ENCODE data around the gene ANKRD40. TPM values are rescaled to one million over a fixed set of nuclear protein-coding genes. Genes with fewer than 3 reads are reported as not detected.

ANKRD40 gene
- total and polyA plus RNA-seq, 2 donors (not counting 1 experiment from before 2014, with no cell fraction given): 13.7 to 35.3 TPM

GRCh38 chr17:50659179-50659578, 48.5 kb downstream of the ANKRD40 start:
- Mint-ChIP-seq H3K9me3 (ENCODE audit: insufficient read depth) (no peaks in the 10 kb centered on the region), H3K27ac (no peak overlapping the region), H3K4me3 (no peak overlapping the region), H3K4me1 (no peaks in the 10 kb centered on the region), H3K27me3 (peaks cover 9% of the 10 kb centered on the region)
- Histone ChIP-seq H3K36me3 (replicated peaks in 1 of 2; ENCODE audit: control extremely low read depth in 1 of 2, control insufficient read depth in 1 of 2, extremely low read depth in 1 of 2, insufficient read depth in 2 of 2, low read length in 1 of 2) (no peaks in the 10 kb centered on the region), H2AFZ (ENCODE audit: insufficient read depth, low read depth, low read length, poor library complexity, severe bottlenecking) (no peak overlapping the region), H3K9me3 (ENCODE audit: control extremely low read depth in 1 of 3, control insufficient read depth in 2 of 3, insufficient read depth in 1 of 3, low read length in 2 of 3) (no peaks in the 10 kb centered on the region), H3K4me2 (replicated peaks; ENCODE audit: low read depth, low read length, poor library complexity, severe bottlenecking) (no peak overlapping the region), H3K79me2 (ENCODE audit: control insufficient read depth, insufficient read depth, low read length) (no peaks in the 10 kb centered on the region), H3K4me1 (ENCODE audit: control insufficient read depth in 2 of 2, insufficient read depth in 2 of 2, low read length in 2 of 2) (no peaks in the 10 kb centered on the region), H3K9ac (ENCODE audit: low read length) (no peak overlapping the region), H3K4me3 (ENCODE audit: control extremely low read depth in 1 of 5, extremely low read depth in 1 of 5, insufficient read depth in 1 of 5, low read depth in 2 of 5, low read length in 4 of 5) (no peak overlapping the region), H3K27ac (ENCODE audit: low read length in 2 of 2) (no peak overlapping the region), H3K27me3 (replicated peaks in 1 of 4; ENCODE audit: control extremely low read depth in 1 of 4, control insufficient read depth in 3 of 4, insufficient read depth in 4 of 4, low read length in 3 of 4) (peaks cover 0 to 4% (median 0%) of the 10 kb centered on the region in 4 experiments), H4K20me1 (ENCODE audit: control insufficient read depth, insufficient read depth, low read length, poor library complexity, severe bottlenecking) (no peaks in the 10 kb centered on the region)
- 97% methylated on average over 7 of the region's 10 CpGs for WGBS (ENCODE audit: insufficient coverage)
- POLR2A ChIA-PET: no interaction called here
- DNase-seq: no peak
- intact Hi-C loops (cut with micrococcal nuclease): no loop called here
- CTCF ChIA-PET: no interaction called here
- ATAC-seq (ENCODE audit: low read depth): no peak
- no peak for TF ChIP-seq CTCF (IDR thresholded peaks at IDR 0.05)
- TF ChIP-seq EZH2 (IDR thresholded peaks at IDR 0.05; ENCODE audit: borderline replicate concordance, insufficient read depth, low read depth, low read length, poor library complexity, severe bottlenecking): no peak

GRCh38 chr17:50658616-50659015, 49.1 kb downstream of the ANKRD40 start:
- Histone ChIP-seq H3K4me1 (ENCODE audit: control insufficient read depth in 2 of 2, insufficient read depth in 2 of 2, low read length in 2 of 2) (no peaks in the 10 kb centered on the region), H4K20me1 (ENCODE audit: control insufficient read depth, insufficient read depth, low read length, poor library complexity, severe bottlenecking) (no peaks in the 10 kb centered on the region), H3K4me3 (ENCODE audit: control extremely low read depth in 1 of 5, extremely low read depth in 1 of 5, insufficient read depth in 1 of 5, low read depth in 2 of 5, low read length in 4 of 5) (no peak overlapping the region), H3K79me2 (ENCODE audit: control insufficient read depth, insufficient read depth, low read length) (no peaks in the 10 kb centered on the region), H2AFZ (ENCODE audit: insufficient read depth, low read depth, low read length, poor library complexity, severe bottlenecking) (no peak overlapping the region), H3K27ac (ENCODE audit: low read length in 2 of 2) (no peak overlapping the region), H3K9ac (ENCODE audit: low read length) (no peak overlapping the region), H3K4me2 (replicated peaks; ENCODE audit: low read depth, low read length, poor library complexity, severe bottlenecking) (no peak overlapping the region), H3K9me3 (ENCODE audit: control extremely low read depth in 1 of 3, control insufficient read depth in 2 of 3, insufficient read depth in 1 of 3, low read length in 2 of 3) (no peaks in the 10 kb centered on the region), H3K36me3 (replicated peaks in 1 of 2; ENCODE audit: control extremely low read depth in 1 of 2, control insufficient read depth in 1 of 2, extremely low read depth in 1 of 2, insufficient read depth in 2 of 2, low read length in 1 of 2) (no peaks in the 10 kb centered on the region), H3K27me3 (replicated peaks in 1 of 4; ENCODE audit: control extremely low read depth in 1 of 4, control insufficient read depth in 3 of 4, insufficient read depth in 4 of 4, low read length in 3 of 4) (peaks cover 0 to 4% (median 0%) of the 10 kb centered on the region in 4 experiments)
- POLR2A ChIA-PET: no interaction called here
- CTCF ChIA-PET: no interaction called here
- ATAC-seq (ENCODE audit: low read depth): no peak
- Mint-ChIP-seq H3K4me1 (no peaks in the 10 kb centered on the region), H3K27ac (no peak overlapping the region), H3K27me3 (peaks cover 11% of the 10 kb centered on the region), H3K4me3 (no peak overlapping the region), H3K9me3 (ENCODE audit: insufficient read depth) (no peaks in the 10 kb centered on the region)
- 93% methylated on average over 4 of the region's 6 CpGs for WGBS (ENCODE audit: insufficient coverage)
- intact Hi-C loops (cut with micrococcal nuclease): no loop called here
- no peak for TF ChIP-seq CTCF (IDR thresholded peaks at IDR 0.05)
- no peak for TF ChIP-seq EZH2 (IDR thresholded peaks at IDR 0.05; ENCODE audit: borderline replicate concordance, insufficient read depth, low read depth, low read length, poor library complexity, severe bottlenecking)
- DNase-seq: no peak

All from B cell (primary cell).